Measurements from ENCODE around the gene DCC. TPM values are rescaled to one million over a fixed set of nuclear protein-coding genes. Genes with fewer than 3 reads are reported as not detected.

Gene DCC
- polyA plus RNA-seq, 1 experiment: 0.67 TPM

GRCh38 chr18:52979892-52980291 is 639.9 kb downstream of the DCC start:
- no peak for DNase-seq (ENCODE audit: low read depth, low spot score)
- Histone ChIP-seq H3K27me3 (ENCODE audit: control insufficient read depth, insufficient read depth, low read length) (no peaks in the 10 kb centered on the region), H3K9me3 (ENCODE audit: control insufficient read depth, insufficient read depth, low read length) (no peaks in the 10 kb centered on the region), H3K27ac (ENCODE audit: low read depth, low read length) (no peak overlapping the region), H3K4me3 (ENCODE audit: low read depth, low read length) (no peak overlapping the region)
- ChIA-PET POLR2A (no interaction called here), CTCF (no interaction called here)
- TF ChIP-seq CTCF (IDR thresholded peaks at IDR 0.05; ENCODE audit: low read depth, low read length): no peak

- no peak for TF ChIP-seq CTCF (IDR thresholded peaks at IDR 0.05; ENCODE audit: low read depth, low read length)
- ChIA-PET POLR2A (no interaction called here), CTCF (no interaction called here)
- no peak for DNase-seq (ENCODE audit: low read depth, low spot score)
- Histone ChIP-seq H3K27me3 (ENCODE audit: control insufficient read depth, insufficient read depth, low read length) (no peaks in the 10 kb centered on the region), H3K9me3 (ENCODE audit: control insufficient read depth, insufficient read depth, low read length) (peaks cover 4% of the 10 kb centered on the region; the same call in 1 of the 2 replicates), H3K27ac (ENCODE audit: low read depth, low read length) (no peak overlapping the region), H3K4me3 (ENCODE audit: low read depth, low read length) (no peak overlapping the region)
These were observed 651.2 kb downstream of the DCC start for GRCh38 chr18:52991246-52991645.

- H3K4me3 ChIP-seq (ENCODE audit: low read depth, low read length): no peak overlapping the region
- no peak for TF ChIP-seq CTCF (IDR thresholded peaks at IDR 0.05; ENCODE audit: low read depth, low read length)
- CTCF ChIA-PET: no interaction called here
- no peak overlapping the region for H3K27ac ChIP-seq (ENCODE audit: low read depth, low read length)
- no peak for DNase-seq (ENCODE audit: low read depth, low spot score)
- POLR2A ChIA-PET: no interaction called here
- H3K9me3 ChIP-seq (ENCODE audit: control insufficient read depth, insufficient read depth, low read length): peaks cover under 1% of the 10 kb centered on the region; the same call in 1 of the 2 replicates
- H3K27me3 ChIP-seq (ENCODE audit: control insufficient read depth, insufficient read depth, low read length): no peaks in the 10 kb centered on the region
These were observed 652.0 kb downstream of the DCC start for GRCh38 chr18:52992041-52992440.

GRCh38 chr18:52995875-52996274 is 655.9 kb downstream of the DCC start:
- H3K27ac ChIP-seq (ENCODE audit: low read depth, low read length): no peak overlapping the region
- no peak for DNase-seq (ENCODE audit: low read depth, low spot score)
- TF ChIP-seq CTCF (IDR thresholded peaks at IDR 0.05; ENCODE audit: low read depth, low read length): no peak
- H3K4me3 ChIP-seq (ENCODE audit: low read depth, low read length): no peak overlapping the region
- H3K27me3 ChIP-seq (ENCODE audit: control insufficient read depth, insufficient read depth, low read length): no peaks in the 10 kb centered on the region
- ChIA-PET POLR2A (no interaction called here), CTCF (no interaction called here)
- no peaks in the 10 kb centered on the region; the same call in 1 of the 2 replicates for H3K9me3 ChIP-seq (ENCODE audit: control insufficient read depth, insufficient read depth, low read length)

- no peak for TF ChIP-seq CTCF (IDR thresholded peaks at IDR 0.05; ENCODE audit: low read depth, low read length)
- Histone ChIP-seq H3K27me3 (ENCODE audit: control insufficient read depth, insufficient read depth, low read length) (no peaks in the 10 kb centered on the region), H3K27ac (ENCODE audit: low read depth, low read length) (no peak overlapping the region), H3K4me3 (ENCODE audit: low read depth, low read length) (no peak overlapping the region), H3K9me3 (ENCODE audit: control insufficient read depth, insufficient read depth, low read length) (no peaks in the 10 kb centered on the region; the same call in 1 of the 2 replicates)
- CTCF ChIA-PET: no interaction called here
- no peak for DNase-seq (ENCODE audit: low read depth, low spot score)
- POLR2A ChIA-PET: no interaction called here
These were observed 659.6 kb downstream of the DCC start for GRCh38 chr18:52999633-53000032.

Data from AG04450 (cell line).